ENCODE data around the gene USP4. TPM values are rescaled to one million over a fixed set of nuclear protein-coding genes. Genes with fewer than 3 reads are reported as not detected.

USP4 gene
- total RNA-seq, 1 experiment from 2014 or later: 31.7 TPM

DNA sequence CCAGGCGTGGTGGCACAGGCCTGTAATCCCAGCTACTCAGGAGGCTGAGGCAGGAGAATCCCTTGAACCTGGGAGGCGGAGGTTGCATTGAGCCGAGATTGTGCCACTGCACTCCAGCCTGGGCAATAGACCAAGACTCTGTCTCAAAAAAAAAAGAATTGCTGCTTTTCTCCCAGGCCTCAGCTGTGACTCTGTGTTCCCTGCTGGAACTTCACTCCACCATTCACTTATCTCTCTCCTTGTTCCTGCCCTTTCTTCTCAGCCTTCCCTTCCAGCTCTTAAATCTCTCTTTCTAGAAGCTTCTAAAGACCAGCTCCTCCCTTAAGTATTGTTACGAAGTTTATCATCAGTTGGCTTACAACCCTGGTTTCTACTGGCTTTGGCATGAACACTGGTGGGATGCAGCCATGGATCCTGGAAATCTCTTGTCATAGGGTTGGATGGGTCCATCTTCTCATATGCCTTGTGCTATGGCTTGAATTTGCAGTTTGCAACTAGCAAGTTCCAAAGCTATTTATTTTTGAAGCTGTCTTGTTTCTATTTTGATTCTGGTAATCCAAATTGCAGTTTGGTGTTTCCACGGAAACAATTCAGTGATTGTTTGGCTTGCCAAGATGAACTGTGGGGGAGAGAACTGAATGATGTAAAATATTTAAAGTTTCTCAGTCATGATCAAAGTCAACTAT is 73.3 kb downstream of the USP4 start:
- peaks cover 0 to 8% of the 10 kb centered on the region in 2 experiments; a peak in 1 of 4 replicates for H3K36me3 ChIP-seq (ENCODE audit: control insufficient read depth in 1 of 2, insufficient read depth in 2 of 2, low read length in 2 of 2)
- intact Hi-C loops (cut with micrococcal nuclease): no loop called here
- H3K4me2 ChIP-seq (ENCODE audit: low read length): no peak overlapping the region
- no peaks in the 10 kb centered on the region for H3K27me3 ChIP-seq (ENCODE audit: insufficient read depth, low read length)
- TF ChIP-seq, protein P1, sequence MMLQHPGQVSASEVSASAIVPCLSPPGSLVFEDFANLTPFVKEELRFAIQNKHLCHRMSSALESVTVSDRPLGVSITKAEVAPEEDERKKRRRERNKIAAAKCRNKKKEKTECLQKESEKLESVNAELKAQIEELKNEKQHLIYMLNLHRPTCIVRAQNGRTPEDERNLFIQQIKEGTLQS (IDR thresholded peaks at IDR 0.05): no peak
- no peak for TF ChIP-seq ZNF274 (IDR thresholded peaks at IDR 0.05; ENCODE audit: low read depth, low read length)
- no peak for TF ChIP-seq ZFX (IDR thresholded peaks at IDR 0.05)
- no peak for TF ChIP-seq EGR1 (IDR thresholded peaks at IDR 0.05; ENCODE audit: low read depth)
- TF ChIP-seq POLR2AphosphoS5 (IDR thresholded peaks at IDR 0.05; ENCODE audit: low read depth, low read length): no peak
- no peak for TF ChIP-seq EZH2phosphoT487 (IDR thresholded peaks at IDR 0.05; ENCODE audit: borderline replicate concordance)
- TF ChIP-seq, protein P2, sequence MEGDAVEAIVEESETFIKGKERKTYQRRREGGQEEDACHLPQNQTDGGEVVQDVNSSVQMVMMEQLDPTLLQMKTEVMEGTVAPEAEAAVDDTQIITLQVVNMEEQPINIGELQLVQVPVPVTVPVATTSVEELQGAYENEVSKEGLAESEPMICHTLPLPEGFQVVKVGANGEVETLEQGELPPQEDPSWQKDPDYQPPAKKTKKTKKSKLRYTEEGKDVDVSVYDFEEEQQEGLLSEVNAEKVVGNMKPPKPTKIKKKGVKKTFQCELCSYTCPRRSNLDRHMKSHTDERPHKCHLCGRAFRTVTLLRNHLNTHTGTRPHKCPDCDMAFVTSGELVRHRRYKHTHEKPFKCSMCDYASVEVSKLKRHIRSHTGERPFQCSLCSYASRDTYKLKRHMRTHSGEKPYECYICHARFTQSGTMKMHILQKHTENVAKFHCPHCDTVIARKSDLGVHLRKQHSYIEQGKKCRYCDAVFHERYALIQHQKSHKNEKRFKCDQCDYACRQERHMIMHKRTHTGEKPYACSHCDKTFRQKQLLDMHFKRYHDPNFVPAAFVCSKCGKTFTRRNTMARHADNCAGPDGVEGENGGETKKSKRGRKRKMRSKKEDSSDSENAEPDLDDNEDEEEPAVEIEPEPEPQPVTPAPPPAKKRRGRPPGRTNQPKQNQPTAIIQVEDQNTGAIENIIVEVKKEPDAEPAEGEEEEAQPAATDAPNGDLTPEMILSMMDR (IDR thresholded peaks at IDR 0.05 in 2 of 3, conservative IDR thresholded peaks at IDR 0.05 in 1 of 3; ENCODE audit: borderline replicate concordance in 1 of 3, insufficient read depth in 1 of 3, low read depth in 2 of 3, low read length in 2 of 3): no peak
- TF ChIP-seq TCF7L2 (IDR thresholded peaks at IDR 0.05; ENCODE audit: borderline replicate concordance, extremely low read depth, insufficient read depth, insufficient read length): no peak
- TF ChIP-seq YY1 (IDR thresholded peaks at IDR 0.05; ENCODE audit: extremely low read depth, insufficient replicate concordance, low read depth, low read length): no peak
- no peak for TF ChIP-seq CBX3 (IDR thresholded peaks at IDR 0.05; ENCODE audit: low read depth)
- TF ChIP-seq POLR2A (IDR thresholded peaks at IDR 0.05; ENCODE audit: borderline replicate concordance, extremely low read depth, insufficient read depth, insufficient read length): no peak
- TF ChIP-seq, protein P3, sequence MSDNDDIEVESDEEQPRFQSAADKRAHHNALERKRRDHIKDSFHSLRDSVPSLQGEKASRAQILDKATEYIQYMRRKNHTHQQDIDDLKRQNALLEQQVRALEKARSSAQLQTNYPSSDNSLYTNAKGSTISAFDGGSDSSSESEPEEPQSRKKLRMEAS (IDR thresholded peaks at IDR 0.05): no peak
- TF ChIP-seq RAD21 (IDR thresholded peaks at IDR 0.05; ENCODE audit: low read depth): no peak
- TF ChIP-seq SIN3A (IDR thresholded peaks at IDR 0.05; ENCODE audit: low read depth): no peak
- no peaks in the 10 kb centered on the region for H3K9me3 ChIP-seq (ENCODE audit: control insufficient read depth in 1 of 2, insufficient read depth in 1 of 2, low read depth in 1 of 2, low read length in 2 of 2)
- H3K9ac ChIP-seq (ENCODE audit: low read length): no peak overlapping the region
- no peak overlapping the region for H2AFZ ChIP-seq (ENCODE audit: low read depth, low read length, poor library complexity, severe bottlenecking)
- CTCF ChIA-PET: no interaction called here
- ATAC-seq (no peak), DNase-seq (ENCODE audit: low read depth, low spot score) (no peak)
- no peaks in the 10 kb centered on the region for H4K20me1 ChIP-seq (ENCODE audit: insufficient read depth)
- no TSS peak for BruUV-seq (replicated peaks)
- H3K4me1 ChIP-seq (ENCODE audit: control insufficient read depth in 1 of 2, insufficient read depth in 2 of 2, low read length in 2 of 2): peaks cover 31 to 47% of the 10 kb centered on the region in 2 experiments
- H3K9me2 ChIP-seq (ENCODE audit: insufficient read depth): no peaks in the 10 kb centered on the region
- no peak overlapping the region; the same call in 1 of the 2 replicates for H3K27ac ChIP-seq (ENCODE audit: low read depth, low read length)
- H3K79me2 ChIP-seq (ENCODE audit: insufficient read depth, low read length): no peaks in the 10 kb centered on the region
- POLR2A ChIA-PET: interaction anchor here (0.6 kb wide), 1 partner anchor 133 kb away, joined by 4 read pairs; no protein-coding TSS in a partner anchor
- no peak overlapping the region for H3K4me3 ChIP-seq (replicated peaks in 1 of 2; ENCODE audit: low read depth in 1 of 2, low read length in 2 of 2)
- RAD21 ChIA-PET (ENCODE audit: low non-redundant PET in 1 of 2, low total read pairs in 2 of 2, uncharacterized antibody in 2 of 2, unreplicated experiment in 2 of 2): no interaction called here
